Esophagus squamous epithelium (tissue), 4 donors: ENCODE measurements around the gene BMP8A.

Experiments
- CTCF ChIP-seq, 6 experiments: fragments of 450-650 bp in 4 of 6; fragments of 200-600 bp in 2 of 6; sonication (generic) in 2 of 6; IDR thresholded peaks; one replicate each; pipeline ENCODE4 v1.5.1; 2016 to 2019; ENCODE audit warnings: antibody characterized with exemption in 6 of 6, mild to moderate bottlenecking in 4 of 6, moderate library complexity in 4 of 6
- POLR2A ChIP-seq, 4 donors: fragments of 450-650 bp; IDR thresholded peaks; one replicate each; pipeline ENCODE4 v1.6.1; 2017; ENCODE audit warnings: antibody characterized with exemption in 4 of 4, mild to moderate bottlenecking in 4 of 4, moderate library complexity in 3 of 4

GRCh38 chr1:39500862-39501389 is 9.5 kb downstream of the BMP8A start:
- no peak for TF ChIP-seq CTCF (IDR thresholded peaks at IDR 0.05)
- no peak for TF ChIP-seq POLR2A (IDR thresholded peaks at IDR 0.05)
